K562 (cell line): ENCODE data around the gene ADAMTS10. TPM values are rescaled to one million over a fixed set of nuclear protein-coding genes. Genes with fewer than 3 reads are reported as not detected.
A peak's percentile ranks its signal among the peaks of the same experiment; 100 is the strongest.

Source experiments
- BHLHE40 ChIP-seq: IDR thresholded peaks from 2 replicates; pipeline ENCODE4 v1.6.1; 2011; ENCODE audit warnings: low read length, improper control_type of control experiment
- CTCFL ChIP-seq: IDR thresholded peaks from 2 replicates; pipeline ENCODE4 v1.6.1; 2011; ENCODE audit warnings: borderline replicate concordance, low read depth, mild to moderate bottlenecking, moderate library complexity, low read length; ENCODE audit not compliant: insufficient read depth, poor library complexity, severe bottlenecking
- JUND ChIP-seq, 2 experiments: IDR thresholded peaks; 2 replicates in 1 of 2; 3 replicates in 1 of 2; pipeline ENCODE4 v1.6.1; 2011; ENCODE audit warnings: borderline replicate concordance in 2 of 2, low read depth in 2 of 2, low read length in 2 of 2, improper control_type of control experiment in 1 of 2, missing biosample characterization in 1 of 2, missing genetic modification characterization in 1 of 2, missing genetic modification reagents in 1 of 2
- LCOR ChIP-seq: sonication (generic); formaldehyde crosslinking; IDR thresholded peaks from 2 replicates; pipeline ENCODE4 v1.8.0; 2022; ENCODE audit warnings: mild to moderate bottlenecking, missing genetic modification reagents
- RAD21 ChIP-seq, 2 experiments: fragments of 250-450 bp in 1 of 2; fragments of 450-650 bp in 1 of 2; sonication (Bioruptor Pico) in 1 of 2; formaldehyde crosslinking in 1 of 2; IDR thresholded peaks in 1 of 2; conservative IDR thresholded peaks in 1 of 2; 2 replicates each; pipeline versions ENCODE4 v1.4.0 to v1.8.0; 2020 to 2022; ENCODE audit warnings: mild to moderate bottlenecking in 2 of 2, moderate library complexity in 1 of 2
- REST ChIP-seq, 2 experiments: fragments of 450-650 bp; formaldehyde crosslinking in 1 of 2; IDR thresholded peaks; 2 replicates each; pipeline versions ENCODE4 v1.4.0 to v1.6.1; 2014 to 2020; ENCODE audit warnings: mild to moderate bottlenecking in 2 of 2, borderline replicate concordance in 1 of 2, low read depth in 1 of 2
- SMAD1 ChIP-seq: fragments of 150-350 bp; IDR thresholded peaks from 2 replicates; pipeline ENCODE4 v1.6.1; 2014; ENCODE audit warnings: low read length, low read depth; ENCODE audit not compliant: partially characterized antibody
- STAG1 ChIP-seq: sonication (generic); formaldehyde crosslinking; IDR thresholded peaks from 2 replicates; pipeline ENCODE4 v1.5.0; 2020; ENCODE audit warnings: missing genetic modification reagents, borderline replicate concordance
- TEAD4 ChIP-seq, 2 experiments: sonication (generic) in 1 of 2; formaldehyde crosslinking in 1 of 2; IDR thresholded peaks; 2 replicates each; pipeline versions ENCODE4 v1.6.1 to v1.8.0; 2012 to 2022; ENCODE audit warnings: borderline replicate concordance in 1 of 2, inconsistent platforms in 1 of 2, low read length in 1 of 2, mild to moderate bottlenecking in 1 of 2, missing genetic modification reagents in 1 of 2
- ZC3H11A ChIP-seq: IDR thresholded peaks from 2 replicates; pipeline ENCODE4 v1.6.1; 2012; ENCODE audit warnings: low read depth, low read length, improper control_type of control experiment
- ZFP36 ChIP-seq: fragments of 150-350 bp; IDR thresholded peaks from 2 replicates; pipeline ENCODE4 v1.6.1; 2018; ENCODE audit warnings: low read length, low read depth; ENCODE audit not compliant: partially characterized antibody
- ZZZ3 ChIP-seq: fragments of 450-650 bp; IDR thresholded peaks from 2 replicates; pipeline ENCODE4 v1.6.1; 2016; ENCODE audit warnings: antibody characterized with exemption, mild to moderate bottlenecking, moderate library complexity
- polyA plus RNA-seq, 8 experiments: library from polyadenylated mRNA; depleted of rRNA in 4 of 8; stranded (reverse) in 5 of 8; unstranded in 3 of 8; fragments of >200 nt; fragmentation: Nextera tagmentation in 2 of 8; fragmentation: Illumina TruSeq in 1 of 8; extraction: Ambion mirVana in 2 of 8; extraction: Trizol in 1 of 8; gene quantifications; 2 replicates each; pipeline versions ENCODE4 v1.2.1 to v1.2.3, GENCODE V29; 2011 to 2014; ENCODE audit warnings: inconsistent platforms in 1 of 8, missing spikeins in 1 of 8
- total RNA-seq, 7 experiments: library from RNA; depleted of rRNA in 6 of 7; stranded (reverse); fragments of >200 nt in 6 of 7; fragmentation: Illumina TruSeq in 2 of 7; extraction: Trizol in 2 of 7; gene quantifications; 2 replicates each; pipeline versions ENCODE4 v1.2.1 to v1.2.3, GENCODE V29; 2011 to 2021; ENCODE audit warnings: low replicate concordance in 1 of 7

Gene ADAMTS10
- total and polyA plus RNA-seq, 9 of the 15 experiments (the other 6 are each of a cell fraction or from before 2014, with no cell fraction given): 0.33 to 1.8 (median 0.57) TPM; not detected in 4

- TF ChIP-seq LCOR (CRISPR knock-in tag): no peak
- TF ChIP-seq ZZZ3: no peak
- TF ChIP-seq BHLHE40: 0 out of 2 replicates have a peak, but pooled peaks have one; percentile 5
- no peak for TF ChIP-seq TEAD4 (IDR thresholded peaks at IDR 0.05; ENCODE audit: low read length)
- TF ChIP-seq TEAD4 (CRISPR knock-in tag; IDR thresholded peaks at IDR 0.05; ENCODE audit: borderline replicate concordance): 0 out of 2 replicates have a peak, but pooled peaks have one; percentile 26
- peak; percentile 66; the same call in 1 of the 2 replicates for TF ChIP-seq REST (IDR thresholded peaks at IDR 0.05; ENCODE audit: borderline replicate concordance)
- no peak for TF ChIP-seq REST (CRISPR knock-in tag; IDR thresholded peaks at IDR 0.05; ENCODE audit: low read depth)
- TF ChIP-seq ZC3H11A: no peak
- peak; percentile 67; the same call in 1 of the 2 replicates for TF ChIP-seq STAG1 (CRISPR knock-in tag)
- TF ChIP-seq JUND (IDR thresholded peaks at IDR 0.05; ENCODE audit: borderline replicate concordance, low read depth, low read length): 0 out of 2 replicates have a peak, but pooled peaks have one; percentile 29
- TF ChIP-seq JUND (tag; IDR thresholded peaks at IDR 0.05; ENCODE audit: borderline replicate concordance, low read depth, low read length): no peak
- TF ChIP-seq ZFP36: peak; percentile 41
- TF ChIP-seq RAD21 (CRISPR knock-in tag; conservative IDR thresholded peaks at IDR 0.05 in 1 of 2, IDR thresholded peaks at IDR 0.05 in 1 of 2): peak; percentile 61 to 81
- TF ChIP-seq CTCFL: peak; percentile 46
- no peak for TF ChIP-seq SMAD1
These were observed 24.4 kb downstream of the ADAMTS10 start (continued) for GRCh38 chr19:8585894-8586750.
